ENCODE measurements around the gene MYLK2. TPM values are rescaled to one million over a fixed set of nuclear protein-coding genes. Genes with fewer than 3 reads are reported as not detected.

The MYLK2 gene
- total and polyA plus RNA-seq, 10 of the 15 experiments (the other 5 are each of a cell fraction or from before 2014, with no cell fraction given): 0.04 to 0.67 (median 0.18) TPM; not detected in 1

DNA sequence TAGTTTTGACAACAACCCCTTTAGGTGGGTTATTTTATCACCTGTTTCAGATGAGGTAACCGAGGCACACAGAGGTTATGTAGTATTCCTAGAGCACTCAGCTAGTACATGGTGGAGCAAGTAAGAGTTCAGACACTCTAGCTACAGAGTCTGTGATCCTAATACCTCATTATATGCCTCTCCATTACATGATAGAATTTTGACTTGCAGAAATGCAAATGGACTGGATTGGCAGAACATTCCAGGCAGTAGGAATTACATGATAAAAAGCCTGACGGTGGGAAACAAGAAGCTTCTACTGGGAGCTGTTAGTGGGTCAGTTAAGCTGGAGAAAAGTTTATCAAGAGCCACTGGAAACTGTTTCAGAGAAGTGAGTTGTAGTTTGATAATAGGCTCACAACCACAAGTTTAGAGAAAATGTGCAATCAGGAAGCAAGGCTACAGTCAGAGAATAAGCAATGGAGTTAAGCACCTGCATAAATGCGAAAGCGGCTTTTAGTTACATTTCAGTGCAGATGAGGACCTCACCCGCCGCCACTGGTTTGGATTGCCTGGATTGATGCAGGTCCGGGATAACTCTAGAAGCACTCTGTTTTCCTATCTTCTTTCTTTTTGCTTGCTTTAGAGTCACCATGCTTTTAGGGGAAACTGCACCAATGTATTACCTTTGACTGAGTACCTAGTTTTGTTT, 34.7 kb upstream of the MYLK2 start (continued):
- TF ChIP-seq, protein P1, sequence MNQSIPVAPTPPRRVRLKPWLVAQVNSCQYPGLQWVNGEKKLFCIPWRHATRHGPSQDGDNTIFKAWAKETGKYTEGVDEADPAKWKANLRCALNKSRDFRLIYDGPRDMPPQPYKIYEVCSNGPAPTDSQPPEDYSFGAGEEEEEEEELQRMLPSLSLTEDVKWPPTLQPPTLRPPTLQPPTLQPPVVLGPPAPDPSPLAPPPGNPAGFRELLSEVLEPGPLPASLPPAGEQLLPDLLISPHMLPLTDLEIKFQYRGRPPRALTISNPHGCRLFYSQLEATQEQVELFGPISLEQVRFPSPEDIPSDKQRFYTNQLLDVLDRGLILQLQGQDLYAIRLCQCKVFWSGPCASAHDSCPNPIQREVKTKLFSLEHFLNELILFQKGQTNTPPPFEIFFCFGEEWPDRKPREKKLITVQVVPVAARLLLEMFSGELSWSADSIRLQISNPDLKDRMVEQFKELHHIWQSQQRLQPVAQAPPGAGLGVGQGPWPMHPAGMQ (IDR thresholded peaks at IDR 0.05; ENCODE audit: borderline replicate concordance): no peak
- TF ChIP-seq IRF4 (IDR thresholded peaks at IDR 0.05; ENCODE audit: low read depth, low read length) (no peak), NFIC (IDR thresholded peaks at IDR 0.05; ENCODE audit: low read depth, low read length) (no peak), NFYA (IDR thresholded peaks at IDR 0.05; ENCODE audit: borderline replicate concordance, low read depth, low read length) (no peak), CBX3 (IDR thresholded peaks at IDR 0.05; ENCODE audit: borderline replicate concordance, low read depth) (no peak), ESRRA (IDR thresholded peaks at IDR 0.05; ENCODE audit: low read length) (no peak), HDAC6 (IDR thresholded peaks at IDR 0.05; ENCODE audit: unreplicated experiment) (no peak), SREBF1 (IDR thresholded peaks at IDR 0.05; ENCODE audit: low read length) (no peak)
- TF ChIP-seq, protein P2, sequence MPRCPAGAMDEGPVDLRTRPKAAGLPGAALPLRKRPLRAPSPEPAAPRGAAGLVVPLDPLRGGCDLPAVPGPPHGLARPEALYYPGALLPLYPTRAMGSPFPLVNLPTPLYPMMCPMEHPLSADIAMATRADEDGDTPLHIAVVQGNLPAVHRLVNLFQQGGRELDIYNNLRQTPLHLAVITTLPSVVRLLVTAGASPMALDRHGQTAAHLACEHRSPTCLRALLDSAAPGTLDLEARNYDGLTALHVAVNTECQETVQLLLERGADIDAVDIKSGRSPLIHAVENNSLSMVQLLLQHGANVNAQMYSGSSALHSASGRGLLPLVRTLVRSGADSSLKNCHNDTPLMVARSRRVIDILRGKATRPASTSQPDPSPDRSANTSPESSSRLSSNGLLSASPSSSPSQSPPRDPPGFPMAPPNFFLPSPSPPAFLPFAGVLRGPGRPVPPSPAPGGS (IDR thresholded peaks at IDR 0.05; ENCODE audit: borderline replicate concordance, insufficient read depth, low read depth, low read length, poor library complexity, severe bottlenecking): no peak

DNA sequence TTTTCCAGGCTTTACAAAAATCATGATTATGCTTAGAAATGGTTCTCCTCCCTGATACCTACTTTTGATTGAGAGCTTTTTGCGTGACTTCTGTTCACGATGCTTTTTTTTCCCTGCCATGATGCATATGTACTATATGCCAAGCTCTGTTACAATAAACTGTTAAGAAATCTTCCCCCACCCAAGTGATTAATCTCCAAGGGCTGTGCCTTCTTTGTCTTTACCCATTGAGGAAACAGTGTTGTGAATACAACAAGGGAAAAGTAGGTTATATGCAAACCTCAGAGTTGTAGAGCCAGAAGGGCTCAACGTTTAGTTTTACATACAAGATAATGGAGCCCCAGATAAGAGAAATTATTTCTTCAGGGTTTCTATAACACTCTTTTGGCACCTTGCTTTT, 34.1 kb upstream of the MYLK2 start:
- Histone ChIP-seq H4K20me1 (ENCODE audit: control insufficient read depth, insufficient read depth) (no peaks in the 10 kb centered on the region), H2AFZ (ENCODE audit: control insufficient read depth, low read depth, low read length) (no peak overlapping the region), H3K9me3 (replicated peaks; ENCODE audit: control insufficient read depth, insufficient read depth, low read length) (no peaks in the 10 kb centered on the region), H3K79me2 (ENCODE audit: control insufficient read depth, insufficient read depth, low read length) (no peaks in the 10 kb centered on the region), H3K36me3 (ENCODE audit: control insufficient read depth in 2 of 2, insufficient read depth in 2 of 2, low read length in 1 of 2) (peaks cover 17 to 33% of the 10 kb centered on the region in 2 experiments), H3K4me3 (no peak overlapping the region), H3K4me1 (ENCODE audit: control insufficient read depth, insufficient read depth, low read length) (no peaks in the 10 kb centered on the region), H3K9ac (ENCODE audit: control insufficient read depth, insufficient read depth, low read length) (no peak overlapping the region), H3K27me3 (replicated peaks in 1 of 2; ENCODE audit: control insufficient read depth in 2 of 2, insufficient read depth in 2 of 2, low read length in 1 of 2) (no peaks in the 10 kb centered on the region), H3K27ac (ENCODE audit: control insufficient read depth, insufficient read depth) (no peak overlapping the region), H3K4me2 (ENCODE audit: control insufficient read depth, insufficient read depth) (no peak overlapping the region)
- no peak for FAIRE-seq
- ATAC-seq: no peak
- intact Hi-C loops (cut with micrococcal nuclease; ENCODE audit: unreplicated experiment) (no loop called here), in situ Hi-C loops (cut with MboI) (no loop called here)
- no peak for DNase-seq (ENCODE audit: low read depth, low spot score)
- RAD21 ChIA-PET (ENCODE audit: unreplicated experiment): no interaction called here
- no TSS peak for BruUV-seq (replicated peaks)
- POLR2A ChIA-PET: no interaction called here
- SMC1A ChIA-PET (ENCODE audit: uncharacterized antibody, unreplicated experiment): no interaction called here
- WGBS (ENCODE audit: insufficient coverage, insufficient replicate concordance, low lambda C conversion rate, missing lambda C conversion rate): 98% methylated on average over 3 of the region's 3 CpGs
- CTCF ChIA-PET: no interaction called here
- TF ChIP-seq, protein P3, sequence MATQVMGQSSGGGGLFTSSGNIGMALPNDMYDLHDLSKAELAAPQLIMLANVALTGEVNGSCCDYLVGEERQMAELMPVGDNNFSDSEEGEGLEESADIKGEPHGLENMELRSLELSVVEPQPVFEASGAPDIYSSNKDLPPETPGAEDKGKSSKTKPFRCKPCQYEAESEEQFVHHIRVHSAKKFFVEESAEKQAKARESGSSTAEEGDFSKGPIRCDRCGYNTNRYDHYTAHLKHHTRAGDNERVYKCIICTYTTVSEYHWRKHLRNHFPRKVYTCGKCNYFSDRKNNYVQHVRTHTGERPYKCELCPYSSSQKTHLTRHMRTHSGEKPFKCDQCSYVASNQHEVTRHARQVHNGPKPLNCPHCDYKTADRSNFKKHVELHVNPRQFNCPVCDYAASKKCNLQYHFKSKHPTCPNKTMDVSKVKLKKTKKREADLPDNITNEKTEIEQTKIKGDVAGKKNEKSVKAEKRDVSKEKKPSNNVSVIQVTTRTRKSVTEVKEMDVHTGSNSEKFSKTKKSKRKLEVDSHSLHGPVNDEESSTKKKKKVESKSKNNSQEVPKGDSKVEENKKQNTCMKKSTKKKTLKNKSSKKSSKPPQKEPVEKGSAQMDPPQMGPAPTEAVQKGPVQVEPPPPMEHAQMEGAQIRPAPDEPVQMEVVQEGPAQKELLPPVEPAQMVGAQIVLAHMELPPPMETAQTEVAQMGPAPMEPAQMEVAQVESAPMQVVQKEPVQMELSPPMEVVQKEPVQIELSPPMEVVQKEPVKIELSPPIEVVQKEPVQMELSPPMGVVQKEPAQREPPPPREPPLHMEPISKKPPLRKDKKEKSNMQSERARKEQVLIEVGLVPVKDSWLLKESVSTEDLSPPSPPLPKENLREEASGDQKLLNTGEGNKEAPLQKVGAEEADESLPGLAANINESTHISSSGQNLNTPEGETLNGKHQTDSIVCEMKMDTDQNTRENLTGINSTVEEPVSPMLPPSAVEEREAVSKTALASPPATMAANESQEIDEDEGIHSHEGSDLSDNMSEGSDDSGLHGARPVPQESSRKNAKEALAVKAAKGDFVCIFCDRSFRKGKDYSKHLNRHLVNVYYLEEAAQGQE (IDR thresholded peaks at IDR 0.05; ENCODE audit: low read depth, low read length): no peak
- TF ChIP-seq LARP7 (IDR thresholded peaks at IDR 0.05) (no peak), FOXM1 (IDR thresholded peaks at IDR 0.05; ENCODE audit: low read depth, low read length) (no peak), MTA3 (IDR thresholded peaks at IDR 0.05; ENCODE audit: borderline replicate concordance, low read length) (no peak), SMARCA5 (IDR thresholded peaks at IDR 0.05) (no peak), EED (IDR thresholded peaks at IDR 0.05; ENCODE audit: low read depth) (no peak), SRF (IDR thresholded peaks at IDR 0.05; ENCODE audit: low read depth in 2 of 2, low read length in 2 of 2) (no peak)
- TF ChIP-seq, protein P2 (IDR thresholded peaks at IDR 0.05; ENCODE audit: borderline replicate concordance, insufficient read depth, low read depth, low read length, poor library complexity, severe bottlenecking): no peak

Data from GM12878 (cell line).